ENCODE measurements around the gene RTF2. TPM values are rescaled to one million over a fixed set of nuclear protein-coding genes. Genes with fewer than 3 reads are reported as not detected.

RTF2 gene
- total RNA-seq, 5 donors from 2014 or later (not counting 1 experiment from before 2014, with no cell fraction given) = 55.8 to 69.7 (median 64.8) TPM

DNA sequence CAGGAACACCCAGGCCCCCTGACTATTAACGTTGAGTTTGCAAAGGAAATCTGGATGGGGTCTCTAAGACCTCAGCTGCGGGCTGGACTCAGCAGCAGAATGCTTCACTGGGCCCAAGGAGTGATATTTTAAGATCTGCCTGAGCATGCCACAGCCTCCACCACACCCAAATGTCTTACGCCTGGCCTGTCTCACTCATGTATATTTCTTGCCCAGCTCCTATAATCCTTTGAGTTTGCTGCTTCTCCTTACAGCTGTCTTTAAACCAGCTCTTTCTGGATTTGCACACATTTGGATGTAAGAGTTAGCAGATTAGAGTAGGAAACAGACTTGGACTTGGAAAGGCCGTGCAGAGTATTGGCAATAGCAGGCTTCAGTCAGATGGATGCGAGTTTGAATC lies 40.0 kb upstream of the RTF2 start:
- no peak overlapping the region for H3K27ac ChIP-seq (ENCODE audit: low read length)

DNA sequence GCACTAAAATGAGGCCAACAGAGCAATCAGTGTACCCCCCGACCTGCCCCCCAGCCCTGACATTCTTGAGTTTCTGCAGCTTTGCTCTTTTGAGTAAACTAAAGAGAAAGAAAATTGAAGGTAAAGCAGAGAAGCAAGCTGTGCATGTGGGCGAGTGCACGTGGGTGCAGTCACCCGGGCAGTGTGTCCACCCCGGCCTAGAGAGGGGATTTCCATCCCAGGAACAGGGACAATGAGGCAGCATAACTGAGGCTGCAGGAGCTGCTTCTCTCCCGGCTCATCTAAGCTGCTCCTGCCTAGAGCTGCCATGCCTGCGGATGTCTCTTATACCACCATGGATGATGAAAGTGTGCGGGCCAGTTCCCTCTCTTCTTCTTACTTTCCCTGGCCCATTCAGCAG lies 39.5 kb upstream of the RTF2 start:
- peaks cover 12 to 36% of the 10 kb centered on the region in 2 experiments for H3K4me1 ChIP-seq (ENCODE audit: control insufficient read depth in 1 of 2, extremely low read depth in 1 of 2, insufficient read depth in 2 of 2, low read length in 2 of 2)
- H3K4me1 Mint-ChIP-seq = peaks cover 53 to 73% (median 65%) of the 10 kb centered on the region in 3 donors
- POLR2A ChIA-PET = interaction anchor here in 1 of 2 donors (1.1 kb wide), 1 partner anchor 16 kb away, joined by 4 read pairs; the partner anchor contains the start of gene CASS4

More for the DNA sequence above, 40.0 kb upstream of the RTF2 start:
- CTCF ChIA-PET = no interaction called here
- H3K4me1 Mint-ChIP-seq = peaks cover 49 to 68% (median 61%) of the 10 kb centered on the region in 3 donors
- DNase-seq (no peak), ATAC-seq (replicated peaks in 1 of 4) (no peak)
- no peaks in the 10 kb centered on the region for H3K27me3 Mint-ChIP-seq
- POLR2A ChIA-PET = interaction anchor here in 1 of 2 donors (1.1 kb wide), 1 partner anchor 16 kb away, joined by 4 read pairs; the partner anchor contains the start of gene CASS4
- H3K4me3 Mint-ChIP-seq = peak overlapping the region in 2 of 3 donors; percentile 82 to 83
- WGBS (ENCODE audit: insufficient coverage) = 89% methylated on average over 4 of the region's 5 CpGs
- no peaks in the 10 kb centered on the region for H3K9me3 ChIP-seq
- H3K36me3 ChIP-seq (ENCODE audit: control insufficient read depth in 2 of 2, extremely low read depth in 1 of 2, insufficient read depth in 1 of 2, low read length in 1 of 2) = no peaks in the 10 kb centered on the region
- H3K36me3 Mint-ChIP-seq = peaks cover 8% of the 10 kb centered on the region
- H3K27ac Mint-ChIP-seq = peak overlapping the region; percentile 98
- H3K4me3 ChIP-seq (ENCODE audit: control insufficient read depth in 1 of 2, extremely low read depth in 1 of 2, low read length in 1 of 2) = no peak overlapping the region
- H3K27me3 ChIP-seq (replicated peaks in 1 of 2; ENCODE audit: control insufficient read depth in 2 of 2, extremely low read depth in 1 of 2, insufficient read depth in 2 of 2, low read length in 1 of 2) = no peaks in the 10 kb centered on the region
- H3K4me1 ChIP-seq (ENCODE audit: control insufficient read depth in 1 of 2, extremely low read depth in 1 of 2, insufficient read depth in 2 of 2, low read length in 2 of 2) = peaks cover 12 to 31% of the 10 kb centered on the region in 2 experiments
- H3K9me3 Mint-ChIP-seq = no peaks in the 10 kb centered on the region

GRCh38 chr20:56429502-56429901 lies 38.9 kb upstream of the RTF2 start:
- peak overlapping the region; percentile 44 to 53 for H3K4me3 ChIP-seq (ENCODE audit: control insufficient read depth in 1 of 2, extremely low read depth in 1 of 2, low read length in 1 of 2)
- DNase-seq (no peak), ATAC-seq (replicated peaks in 1 of 4) (peak; percentile 30 to 47 (median 40))
- peaks cover 13% of the 10 kb centered on the region for H3K36me3 Mint-ChIP-seq
- H3K36me3 ChIP-seq (ENCODE audit: control insufficient read depth in 2 of 2, extremely low read depth in 1 of 2, insufficient read depth in 1 of 2, low read length in 1 of 2) = no peaks in the 10 kb centered on the region
- H3K27me3 Mint-ChIP-seq = no peaks in the 10 kb centered on the region
- H3K27ac Mint-ChIP-seq = peak overlapping the region; percentile 98
- H3K4me1 Mint-ChIP-seq = peaks cover 55 to 76% (median 66%) of the 10 kb centered on the region in 3 donors
- H3K9me3 ChIP-seq = no peaks in the 10 kb centered on the region
- CTCF ChIA-PET = no interaction called here
- no peaks in the 10 kb centered on the region for H3K9me3 Mint-ChIP-seq
- H3K27ac ChIP-seq (ENCODE audit: low read length) = peak overlapping the region; percentile 67
- H3K4me1 ChIP-seq (ENCODE audit: control insufficient read depth in 1 of 2, extremely low read depth in 1 of 2, insufficient read depth in 2 of 2, low read length in 2 of 2) = peaks cover 12 to 38% of the 10 kb centered on the region in 2 experiments
- H3K4me3 Mint-ChIP-seq = peak overlapping the region; percentile 82 to 86 (median 83)
- 36% methylated on average over 5 of the region's 6 CpGs for WGBS (ENCODE audit: insufficient coverage)
- H3K27me3 ChIP-seq (replicated peaks in 1 of 2; ENCODE audit: control insufficient read depth in 2 of 2, extremely low read depth in 1 of 2, insufficient read depth in 2 of 2, low read length in 1 of 2) = no peaks in the 10 kb centered on the region
- POLR2A ChIA-PET = no interaction called here

More for the DNA sequence above, 39.5 kb upstream of the RTF2 start:
- no peaks in the 10 kb centered on the region for H3K36me3 ChIP-seq (ENCODE audit: control insufficient read depth in 2 of 2, extremely low read depth in 1 of 2, insufficient read depth in 1 of 2, low read length in 1 of 2)
- peaks cover 10% of the 10 kb centered on the region for H3K36me3 Mint-ChIP-seq
- peak overlapping the region; percentile 98 for H3K27ac Mint-ChIP-seq
- no peak for DNase-seq
- no peak for ATAC-seq (replicated peaks in 1 of 4)
- CTCF ChIA-PET = no interaction called here
- no peaks in the 10 kb centered on the region for H3K27me3 ChIP-seq (replicated peaks in 1 of 2; ENCODE audit: control insufficient read depth in 2 of 2, extremely low read depth in 1 of 2, insufficient read depth in 2 of 2, low read length in 1 of 2)
- H3K4me3 ChIP-seq (ENCODE audit: control insufficient read depth in 1 of 2, extremely low read depth in 1 of 2, low read length in 1 of 2) = peak overlapping the region; percentile 44 to 53
- H3K27ac ChIP-seq (ENCODE audit: low read length) = peak overlapping the region; percentile 67
- H3K9me3 ChIP-seq = no peaks in the 10 kb centered on the region
- peak overlapping the region; percentile 82 to 86 (median 83) for H3K4me3 Mint-ChIP-seq
- H3K9me3 Mint-ChIP-seq = no peaks in the 10 kb centered on the region
- H3K27me3 Mint-ChIP-seq = no peaks in the 10 kb centered on the region
- 75% methylated on average over 8 of the region's 8 CpGs for WGBS (ENCODE audit: insufficient coverage)

DNA sequence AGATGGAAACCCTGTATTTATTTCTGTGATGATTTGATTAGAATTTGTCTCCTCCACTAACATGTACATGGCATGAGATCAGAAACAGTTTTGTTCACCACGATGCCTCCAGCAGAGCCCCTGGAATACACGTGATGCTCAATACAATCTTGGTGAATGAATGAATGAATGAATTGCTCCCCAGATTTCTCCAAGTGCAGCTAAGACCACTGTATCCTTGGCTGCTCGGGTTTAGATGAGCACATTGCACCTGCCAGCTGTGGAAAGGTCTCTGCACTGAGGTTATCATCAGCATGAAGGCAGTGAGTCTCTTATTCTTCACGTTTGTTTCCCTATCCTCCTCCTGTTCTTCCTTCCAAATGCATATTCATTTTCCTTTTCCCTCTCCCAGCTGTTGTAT lies 38.5 kb upstream of the RTF2 start:
- ATAC-seq (replicated peaks in 1 of 4) = peak; percentile 20 to 35 (median 32)
- CTCF ChIA-PET = no interaction called here
- H3K27ac ChIP-seq (ENCODE audit: low read length) = peak overlapping the region; percentile 67

DNA sequence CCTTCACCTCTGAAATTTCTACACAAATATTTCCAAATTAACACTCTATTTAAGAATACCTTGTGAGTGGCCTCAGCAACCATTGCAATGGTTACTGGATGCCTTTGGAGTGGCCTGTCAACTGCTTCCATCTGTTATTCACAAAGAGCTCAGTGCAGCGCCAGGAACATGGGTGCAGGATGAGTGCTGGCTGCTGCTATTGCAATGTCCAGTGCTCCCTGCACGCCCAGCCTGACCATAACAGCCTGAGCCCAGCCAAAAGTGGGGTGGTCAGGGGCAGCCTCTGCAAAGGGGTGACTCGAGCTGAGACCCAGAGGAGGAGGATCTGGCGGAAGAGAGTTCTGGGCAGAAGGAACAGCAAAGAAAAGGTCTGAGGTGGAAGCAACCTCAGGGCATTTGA lies 38.0 kb upstream of the RTF2 start:
- no peaks in the 10 kb centered on the region for H3K27me3 Mint-ChIP-seq
- H3K4me1 ChIP-seq (ENCODE audit: control insufficient read depth in 1 of 2, extremely low read depth in 1 of 2, insufficient read depth in 2 of 2, low read length in 2 of 2) = peaks cover 12 to 38% of the 10 kb centered on the region in 2 experiments
- peaks cover 50 to 71% (median 60%) of the 10 kb centered on the region in 3 donors for H3K4me1 Mint-ChIP-seq
- H3K4me3 ChIP-seq (ENCODE audit: control insufficient read depth in 1 of 2, extremely low read depth in 1 of 2, low read length in 1 of 2) = no peak overlapping the region
- H3K27ac ChIP-seq (ENCODE audit: low read length) = peak overlapping the region; percentile 67
- POLR2A ChIA-PET = no interaction called here
- H3K27ac Mint-ChIP-seq = peak overlapping the region; percentile 98
- 90% methylated on average over 4 of the region's 4 CpGs for WGBS (ENCODE audit: insufficient coverage)
- H3K9me3 Mint-ChIP-seq = no peaks in the 10 kb centered on the region
- H3K36me3 ChIP-seq (ENCODE audit: control insufficient read depth in 2 of 2, extremely low read depth in 1 of 2, insufficient read depth in 1 of 2, low read length in 1 of 2) = no peaks in the 10 kb centered on the region
- no peaks in the 10 kb centered on the region for H3K9me3 ChIP-seq
- H3K27me3 ChIP-seq (replicated peaks in 1 of 2; ENCODE audit: control insufficient read depth in 2 of 2, extremely low read depth in 1 of 2, insufficient read depth in 2 of 2, low read length in 1 of 2) = no peaks in the 10 kb centered on the region
- DNase-seq = no peak
- CTCF ChIA-PET = no interaction called here
- ATAC-seq (replicated peaks in 1 of 4) = no peak
- peaks cover 13% of the 10 kb centered on the region for H3K36me3 Mint-ChIP-seq
- H3K4me3 Mint-ChIP-seq = peak overlapping the region in 2 of 3 donors; percentile 82 to 83

More for the DNA sequence above, 38.5 kb upstream of the RTF2 start:
- 17% methylated on average over 1 of the region's 4 CpGs for WGBS (ENCODE audit: insufficient coverage)
- H3K27ac Mint-ChIP-seq = peak overlapping the region; percentile 98
- H3K27me3 Mint-ChIP-seq = no peaks in the 10 kb centered on the region
- Histone ChIP-seq H3K9me3 (no peaks in the 10 kb centered on the region), H3K4me1 (ENCODE audit: control insufficient read depth in 1 of 2, extremely low read depth in 1 of 2, insufficient read depth in 2 of 2, low read length in 2 of 2) (peaks cover 12 to 38% of the 10 kb centered on the region in 2 experiments), H3K27me3 (replicated peaks in 1 of 2; ENCODE audit: control insufficient read depth in 2 of 2, extremely low read depth in 1 of 2, insufficient read depth in 2 of 2, low read length in 1 of 2) (no peaks in the 10 kb centered on the region), H3K36me3 (ENCODE audit: control insufficient read depth in 2 of 2, extremely low read depth in 1 of 2, insufficient read depth in 1 of 2, low read length in 1 of 2) (no peaks in the 10 kb centered on the region), H3K4me3 (ENCODE audit: control insufficient read depth in 1 of 2, extremely low read depth in 1 of 2, low read length in 1 of 2) (peak overlapping the region in 1 of 2 donors; percentile 44)
- peaks cover 13% of the 10 kb centered on the region for H3K36me3 Mint-ChIP-seq
- POLR2A ChIA-PET = no interaction called here
- H3K4me3 Mint-ChIP-seq = peak overlapping the region; percentile 82 to 86 (median 83)
- H3K4me1 Mint-ChIP-seq = peaks cover 51 to 73% (median 64%) of the 10 kb centered on the region in 3 donors
- no peak for DNase-seq
- H3K9me3 Mint-ChIP-seq = no peaks in the 10 kb centered on the region

GRCh38 chr20:56430957-56431356 lies 37.5 kb upstream of the RTF2 start:
- peaks cover 12 to 38% of the 10 kb centered on the region in 2 experiments for H3K4me1 ChIP-seq (ENCODE audit: control insufficient read depth in 1 of 2, extremely low read depth in 1 of 2, insufficient read depth in 2 of 2, low read length in 2 of 2)
- no peak overlapping the region for H3K27ac ChIP-seq (ENCODE audit: low read length)
- no peaks in the 10 kb centered on the region for H3K27me3 ChIP-seq (replicated peaks in 1 of 2; ENCODE audit: control insufficient read depth in 2 of 2, extremely low read depth in 1 of 2, insufficient read depth in 2 of 2, low read length in 1 of 2)
- ATAC-seq (replicated peaks in 1 of 4) (no peak), DNase-seq (no peak)
- Mint-ChIP-seq H3K4me1 (peaks cover 50 to 70% (median 61%) of the 10 kb centered on the region in 3 donors), H3K36me3 (peaks cover 13% of the 10 kb centered on the region), H3K27me3 (no peaks in the 10 kb centered on the region), H3K4me3 (peak overlapping the region in 1 of 3 donors; percentile 83), H3K27ac (peak overlapping the region; percentile 98), H3K9me3 (no peaks in the 10 kb centered on the region)
- no peaks in the 10 kb centered on the region for H3K9me3 ChIP-seq
- ChIA-PET POLR2A (no interaction called here), CTCF (no interaction called here)
- H3K4me3 ChIP-seq (ENCODE audit: control insufficient read depth in 1 of 2, extremely low read depth in 1 of 2, low read length in 1 of 2) = no peak overlapping the region
- no peaks in the 10 kb centered on the region for H3K36me3 ChIP-seq (ENCODE audit: control insufficient read depth in 2 of 2, extremely low read depth in 1 of 2, insufficient read depth in 1 of 2, low read length in 1 of 2)
- no CpG with 5 or more reads among the region's 1 CpG for WGBS (ENCODE audit: insufficient coverage)
